HG03108 (cell line): ENCODE measurements around the gene MADCAM1.

Experiments
- ATAC-seq: cut with Tn5 transposase; IDR thresholded peaks from one replicate; pipeline ENCODE4 v1.9.1; 2021; ENCODE audit warnings: moderate library complexity; ENCODE audit not compliant: unreplicated experiment

MADCAM1 gene

DNA sequence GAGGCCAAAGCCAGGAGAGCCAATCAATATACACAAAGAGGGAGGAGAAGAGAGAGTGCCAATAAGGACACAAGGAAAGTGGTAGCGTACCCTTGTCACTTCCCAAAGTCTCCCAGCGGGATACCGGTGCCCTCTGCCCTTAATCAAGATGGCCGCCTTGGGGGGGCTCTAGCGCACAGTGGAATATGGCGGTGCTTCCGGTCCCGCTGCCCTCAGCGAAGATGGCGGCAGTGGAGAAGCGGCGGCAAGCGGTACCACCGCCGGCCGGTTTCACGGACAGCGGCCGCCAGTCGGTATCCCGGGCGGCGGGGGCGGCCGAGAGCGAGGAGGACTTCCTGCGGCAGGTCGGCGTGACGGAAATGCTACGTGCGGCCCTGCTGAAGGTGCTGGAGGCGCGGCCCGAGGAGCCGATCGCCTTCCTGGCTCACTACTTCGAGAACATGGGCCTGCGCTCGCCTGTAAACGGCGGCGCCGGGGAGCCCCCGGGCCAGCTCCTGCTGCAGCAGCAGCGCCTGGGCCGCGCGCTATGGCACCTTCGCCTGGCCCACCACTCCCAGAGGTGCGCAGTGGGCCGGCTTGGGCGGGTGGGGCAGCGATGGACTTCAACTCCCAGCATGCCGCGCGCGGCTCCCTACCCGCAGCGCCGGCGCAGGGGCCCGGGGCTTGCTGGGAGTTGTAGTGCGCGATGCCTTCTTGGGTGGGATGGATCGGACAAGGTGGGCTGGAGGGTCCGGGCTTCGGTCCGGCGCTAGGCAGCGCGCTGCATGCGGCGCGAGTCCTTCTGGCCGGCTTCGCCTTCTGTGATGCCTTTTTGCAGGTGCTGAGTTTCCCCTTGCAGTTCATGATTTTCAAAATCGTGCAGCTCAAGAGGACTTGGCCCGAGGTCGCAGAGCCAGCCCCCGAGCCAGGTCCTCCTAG is 11.3 kb downstream of the MADCAM1 start, which contains the start of gene TPGS1:
Gene TPGS1, plus strand, starts transcription at position 212 of the 918 bp plus-strand sequence. Its CDS starts 10 bp downstream, at position 222.
- ATAC-seq: peak; percentile 44

DNA sequence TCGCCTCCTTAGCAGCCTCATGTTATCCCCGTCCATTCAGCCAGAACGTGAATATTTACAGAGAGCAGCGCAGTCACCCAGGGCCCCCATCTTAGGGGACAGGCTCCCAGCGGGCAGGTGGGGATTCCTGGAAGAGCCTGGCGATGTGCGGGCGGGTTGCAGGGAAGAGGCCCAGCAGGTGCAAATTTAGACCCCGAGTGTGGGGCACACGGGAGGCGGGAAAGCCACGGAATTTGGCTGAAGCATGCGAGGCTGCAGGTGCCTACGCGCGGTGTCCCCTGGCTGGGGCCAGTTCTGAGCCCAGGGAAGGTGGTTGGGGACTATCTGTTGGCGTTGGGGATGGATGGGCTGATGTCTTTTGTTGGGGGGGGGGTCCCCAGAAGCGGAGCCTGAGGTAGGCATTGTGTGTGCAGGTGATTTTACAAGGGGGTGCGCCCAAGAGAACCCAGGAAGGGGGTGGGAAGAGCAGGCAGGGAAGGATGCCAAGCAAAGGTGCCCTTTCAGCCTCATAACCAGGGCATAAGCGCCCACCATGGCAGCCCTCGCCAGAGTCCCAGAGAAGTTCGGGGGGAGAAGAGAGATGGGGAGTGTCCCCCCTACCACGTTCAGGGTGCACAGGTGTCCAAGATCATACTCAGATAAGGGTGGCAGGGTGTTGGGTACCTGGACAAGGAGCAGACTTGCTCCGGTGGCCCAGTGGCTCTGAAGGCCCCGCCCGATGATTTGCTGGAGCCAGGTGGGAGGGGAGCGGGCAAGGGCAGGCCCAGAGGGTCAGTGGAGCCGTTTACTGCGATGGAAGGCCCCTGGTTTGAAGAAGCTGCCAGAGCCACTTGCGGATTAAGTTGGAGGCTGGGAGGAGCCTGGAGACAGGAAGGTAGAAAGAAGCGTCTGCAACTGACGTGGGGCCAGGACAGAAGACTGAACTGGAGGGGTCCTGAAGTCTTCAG is 12.2 kb downstream of the MADCAM1 start:
- ATAC-seq: no peak

DNA sequence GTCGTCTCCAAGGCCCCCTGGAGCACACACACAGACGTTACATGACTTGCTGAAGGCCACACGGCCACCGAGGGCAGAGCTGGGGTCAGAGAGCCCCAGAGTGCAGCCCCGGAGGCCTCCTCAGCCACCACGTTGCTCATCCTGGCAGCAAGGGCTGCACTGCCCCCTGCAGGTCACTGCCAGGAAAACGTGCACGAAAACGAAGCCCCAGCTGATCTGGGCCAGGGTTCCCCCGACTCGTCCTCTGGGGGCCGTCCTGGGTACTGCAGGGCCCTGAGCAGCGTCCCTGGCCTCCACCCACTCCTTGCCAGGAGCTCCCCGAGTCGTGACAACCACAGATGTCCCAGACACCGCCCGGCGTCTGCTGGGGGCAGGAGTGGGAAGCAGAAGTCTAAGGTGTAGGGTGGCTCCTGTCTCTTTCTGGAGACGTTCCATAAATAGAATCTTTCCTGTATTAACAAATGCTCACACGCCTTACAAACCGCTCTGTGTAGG is 14.4 kb downstream of the MADCAM1 start:
- ATAC-seq: peak; percentile 24

GRCh38 chr19:511101-511851 is 15.0 kb downstream of the MADCAM1 start:
- no peak for ATAC-seq

GRCh38 chr19:512547-513365 is 16.5 kb downstream of the MADCAM1 start:
- ATAC-seq: no peak

GRCh38 chr19:513368-514165 is 17.3 kb downstream of the MADCAM1 start:
- no peak for ATAC-seq

DNA sequence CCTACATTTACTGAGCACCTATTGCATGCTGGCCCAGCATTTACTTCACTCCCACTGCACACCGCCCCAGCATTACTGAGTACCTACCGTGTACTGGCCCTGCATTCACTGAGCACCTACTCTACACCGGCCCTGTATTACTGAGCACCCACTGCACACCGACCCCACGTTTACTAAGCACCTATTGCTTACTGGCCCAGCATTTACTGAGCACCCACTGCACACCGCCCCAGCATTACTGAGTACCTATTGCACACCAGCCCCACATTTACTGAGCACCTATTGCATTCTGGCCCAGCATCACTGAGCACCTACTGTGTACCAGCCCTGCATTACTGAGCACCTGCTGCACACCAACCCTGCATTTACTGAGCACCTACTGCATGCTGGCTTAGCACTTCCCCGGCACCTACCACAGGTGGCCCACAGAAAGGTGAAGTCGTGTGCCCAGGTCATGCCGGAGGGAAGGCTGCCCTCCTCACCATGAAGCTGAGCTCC is 17.9 kb downstream of the MADCAM1 start:
- ATAC-seq: no peak

- no peak for ATAC-seq
Observed at GRCh38 chr19:517721-518597, 21.7 kb downstream of the MADCAM1 start.

DNA sequence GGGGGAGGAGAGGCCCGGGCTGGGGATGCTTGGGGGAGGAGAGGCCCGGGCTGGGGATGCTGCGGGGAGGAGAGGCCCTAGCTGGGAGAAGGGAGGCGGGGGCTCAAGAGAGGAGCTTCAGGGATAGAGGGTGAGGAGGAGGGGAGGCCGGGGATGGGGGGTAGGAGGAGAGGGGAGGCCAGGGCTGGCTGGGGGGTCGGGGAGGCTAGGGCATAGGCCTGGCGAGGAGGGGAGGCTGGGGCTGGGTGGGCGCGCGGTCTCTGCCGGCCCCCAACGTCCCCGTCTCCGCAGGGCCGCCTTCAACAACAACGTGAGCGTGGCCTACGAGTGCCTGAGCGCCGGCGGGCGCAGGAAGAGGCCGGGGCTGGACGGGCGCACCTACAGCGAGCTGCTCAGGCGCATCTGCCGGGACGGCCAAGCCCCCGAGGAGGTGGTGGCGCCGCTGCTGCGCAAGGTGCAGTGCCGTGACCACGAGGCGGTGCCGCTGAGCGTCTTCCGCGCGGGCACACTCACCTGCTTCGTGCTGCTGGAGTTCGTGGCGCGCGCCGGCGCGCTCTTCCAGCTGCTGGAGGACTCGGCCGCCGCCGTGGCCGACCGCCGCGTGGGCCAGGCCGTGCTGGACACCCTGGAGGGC is 22.4 kb downstream of the MADCAM1 start:
- no peak for ATAC-seq

- ATAC-seq: no peak
Observed at GRCh38 chr19:519449-519865, 23.2 kb downstream of the MADCAM1 start.

DNA sequence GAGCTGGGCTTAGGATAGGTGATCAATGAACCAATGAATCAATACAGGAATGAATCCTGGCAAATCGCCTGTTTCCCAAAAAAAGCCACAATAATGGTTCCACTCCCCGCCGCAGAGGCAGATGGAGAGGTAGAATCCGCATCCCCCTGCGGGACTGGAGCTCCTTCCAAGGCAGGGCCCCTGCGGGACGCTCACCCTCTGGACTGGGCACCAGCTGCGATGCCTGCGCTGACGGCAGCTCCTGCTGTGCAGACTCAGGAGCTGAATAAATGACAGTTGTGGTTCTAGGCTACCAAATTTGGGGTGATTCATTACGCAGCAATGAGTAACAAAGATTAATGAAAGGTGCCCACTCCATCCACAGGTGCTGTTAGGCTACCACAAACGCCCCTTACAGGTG is 26.4 kb downstream of the MADCAM1 start:
- ATAC-seq: no peak

GRCh38 chr19:524062-524674 is 27.9 kb downstream of the MADCAM1 start:
- no peak for ATAC-seq

- no peak for ATAC-seq
Observed at GRCh38 chr19:525029-525428, 28.7 kb downstream of the MADCAM1 start.

DNA sequence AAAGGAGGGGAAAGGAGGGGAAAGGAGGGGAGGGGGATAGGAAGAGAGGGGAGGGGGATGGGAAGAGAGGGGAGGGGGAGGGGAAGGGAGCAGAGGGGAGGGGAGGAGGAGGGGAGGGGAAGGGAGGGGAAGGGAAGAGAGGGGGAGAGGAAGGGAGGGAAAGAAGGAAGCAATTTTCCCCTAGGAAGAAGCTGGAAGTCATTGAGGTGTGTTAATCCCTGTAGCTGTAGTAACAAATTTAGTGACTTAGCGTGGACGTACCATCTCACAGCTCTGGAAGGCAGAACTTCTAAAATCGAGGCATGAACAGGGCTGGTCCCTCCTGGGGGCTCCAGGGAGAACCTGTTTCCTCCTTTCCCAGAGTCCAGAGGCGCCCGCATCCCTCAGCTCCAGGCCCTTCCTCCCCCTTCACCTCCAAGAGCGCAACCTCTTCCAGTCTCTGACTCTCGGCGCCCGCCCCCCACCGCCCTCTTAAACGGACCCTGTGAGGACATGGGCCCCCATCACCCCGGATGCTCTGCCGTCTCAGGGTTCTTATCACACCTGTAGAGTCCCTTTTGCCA is 29.7 kb downstream of the MADCAM1 start:
- no peak for ATAC-seq

DNA sequence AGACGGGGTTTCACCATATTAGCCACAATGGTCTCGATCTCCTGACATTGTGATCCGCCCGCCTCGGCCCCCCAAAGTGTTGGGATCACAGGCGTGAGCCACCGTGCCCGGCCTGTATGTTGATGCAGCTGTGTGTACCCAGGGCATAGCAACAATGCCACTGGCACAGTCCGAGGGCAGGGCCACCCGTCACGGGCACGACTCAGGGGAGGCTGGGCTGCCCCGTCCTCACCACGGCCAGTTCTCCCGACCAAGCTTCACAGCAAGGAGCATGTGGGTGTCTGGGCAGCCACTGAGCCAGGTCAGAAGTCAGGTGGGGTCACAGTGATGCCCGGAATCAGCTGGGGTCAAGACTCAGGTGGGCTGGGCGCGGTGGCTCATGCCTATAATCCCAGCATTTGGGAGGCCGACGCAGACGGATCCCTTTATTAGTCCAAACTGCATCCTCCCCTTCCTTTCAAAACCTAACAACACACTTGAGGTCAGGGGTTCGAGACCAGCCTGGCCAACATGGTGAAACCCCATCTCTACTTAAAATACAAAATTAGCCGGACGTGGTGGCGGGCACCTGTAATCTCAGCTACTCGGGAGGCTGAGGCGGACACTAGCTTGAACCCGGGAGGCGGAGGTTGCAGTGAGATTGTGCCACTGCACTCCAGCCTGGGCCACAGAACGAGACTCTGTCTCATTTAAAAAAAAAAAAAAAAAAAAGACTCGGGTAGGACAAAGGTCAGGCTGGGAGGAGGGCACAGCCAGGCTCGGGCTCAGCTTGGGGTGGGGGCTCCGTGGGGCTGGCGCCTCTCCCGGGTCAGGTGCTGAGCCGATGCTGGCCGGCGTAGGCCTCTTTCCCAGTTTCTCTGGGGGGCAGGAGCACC is 34.1 kb downstream of the MADCAM1 start:
- ATAC-seq: no peak
